PC-9 (cell line): ENCODE measurements around the gene INPP4A.

Source experiments
- CTCF ChIP-seq: fragments of 200-600 bp; sonication (generic); conservative IDR thresholded peaks from 2 replicates; pipeline ENCODE4 v1.6.1; 2017; ENCODE audit warnings: mixed run types, antibody characterized with exemption, mild to moderate bottlenecking, moderate library complexity
- EZH2 ChIP-seq: fragments of 200-600 bp; sonication (generic); IDR thresholded peaks from 2 replicates; pipeline ENCODE4 v1.8.0; 2017; ENCODE audit warnings: antibody characterized with exemption, low read depth

- TF ChIP-seq CTCF (no peak), EZH2 (no peak)
Measured at GRCh38 chr2:98561018-98561417, 116.4 kb downstream of the INPP4A start.
